ENCODE measurements around the gene URB2.

DNA sequence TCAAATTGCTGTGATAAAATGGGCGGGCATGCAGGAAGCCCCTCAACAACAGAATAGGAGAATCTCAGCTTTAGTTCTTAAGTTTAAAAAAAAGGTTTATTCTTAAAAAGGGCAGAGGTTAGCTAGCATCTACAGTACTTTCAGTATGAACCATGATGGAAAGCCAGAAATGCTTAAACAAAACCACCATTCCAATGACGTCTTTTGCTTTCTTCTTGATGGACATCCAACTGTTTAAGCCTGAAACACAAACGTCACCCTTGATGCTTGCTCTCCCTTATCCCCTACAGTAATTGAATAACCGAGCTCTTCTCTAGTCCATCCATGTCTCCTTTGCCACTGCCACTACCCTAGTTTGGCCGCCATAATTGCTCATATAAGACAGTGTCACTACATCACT is 25.8 kb upstream of the URB2 start:
- no peak for TF ChIP-seq CTCF (IDR thresholded peaks at IDR 0.05)
- TF ChIP-seq POLR2A (IDR thresholded peaks at IDR 0.05) = no peak

Measured in right lobe of liver (tissue), 4 donors.